HepG2 (cell line): ENCODE measurements around the gene PRCD. TPM values are rescaled to one million over a fixed set of nuclear protein-coding genes. Genes with fewer than 3 reads are reported as not detected.

Source experiments
- EZH2 ChIP-seq: conservative IDR thresholded peaks from 2 replicates; pipeline ENCODE4 v1.6.1; 2012; ENCODE audit warnings: mild to moderate bottlenecking, low read depth, low read length, moderate library complexity
- GPN1 ChIP-seq: sonication (generic); formaldehyde crosslinking; IDR thresholded peaks from 2 replicates; pipeline ENCODE4 v1.5.1; 2020; ENCODE audit warnings: missing genetic modification reagents, borderline replicate concordance
- KDM1A ChIP-seq: IDR thresholded peaks from 2 replicates; pipeline ENCODE4 v1.6.1; 2016; ENCODE audit warnings: missing compliant biosample characterization
- MIER3 ChIP-seq: IDR thresholded peaks from 2 replicates; pipeline ENCODE4 v1.6.1; 2016; ENCODE audit warnings: missing compliant biosample characterization, borderline replicate concordance
- MTF1 ChIP-seq: sonication (generic); formaldehyde crosslinking; IDR thresholded peaks from 2 replicates; pipeline ENCODE4 v1.5.0; 2020; ENCODE audit warnings: missing genetic modification reagents
- POLR2A ChIP-seq, 2 experiments: IDR thresholded peaks; 2 replicates each; pipeline ENCODE4 v1.6.1; 2011; ENCODE audit warnings: low read depth in 2 of 2, low read length in 2 of 2, mild to moderate bottlenecking in 1 of 2, moderate library complexity in 1 of 2; ENCODE audit not compliant: insufficient read depth in 1 of 2
- PRDM10 ChIP-seq: sonication (generic); formaldehyde crosslinking; IDR thresholded peaks from 2 replicates; pipeline ENCODE4 v1.4.0; 2020; ENCODE audit warnings: low read depth, missing genetic modification reagents
- RELA ChIP-seq: sonication (generic); formaldehyde crosslinking; IDR thresholded peaks from 2 replicates; pipeline ENCODE4 v1.4.0; 2020; ENCODE audit warnings: missing genetic modification reagents
- SMAD3 ChIP-seq: sonication (generic); formaldehyde crosslinking; IDR thresholded peaks from 2 replicates; pipeline ENCODE4 v1.4.0; 2020; ENCODE audit warnings: missing genetic modification reagents
- TAF15 ChIP-seq: fragments of 200-400 bp; formaldehyde crosslinking; IDR thresholded peaks from one replicate; pipeline ENCODE4 v1.6.1; 2018; ENCODE audit warnings: mild to moderate bottlenecking, low read depth, low read length; ENCODE audit not compliant: poor library complexity, severe bottlenecking
- TBP ChIP-seq: sonication (generic); formaldehyde crosslinking; IDR thresholded peaks from 2 replicates; pipeline ENCODE4 v1.5.0; 2020; ENCODE audit warnings: missing genetic modification reagents
- TEAD3 ChIP-seq: optimal IDR thresholded peaks from 2 replicates; pipeline ENCODE3; 2016; ENCODE audit warnings: borderline replicate concordance
- TFE3 ChIP-seq: IDR thresholded peaks from 2 replicates; pipeline ENCODE4 v1.6.1; 2016
- ZNF180 ChIP-seq: sonication (generic); formaldehyde crosslinking; IDR thresholded peaks from 2 replicates; pipeline ENCODE4 v1.4.0; 2020; ENCODE audit warnings: low read depth, missing genetic modification reagents, borderline replicate concordance
- ZNF253 ChIP-seq: sonication (generic); formaldehyde crosslinking; IDR thresholded peaks from 2 replicates; pipeline ENCODE4 v1.8.0; 2022; ENCODE audit warnings: mild to moderate bottlenecking, missing genetic modification reagents, borderline replicate concordance
- ZNF782 ChIP-seq: sonication (generic); formaldehyde crosslinking; IDR thresholded peaks from 2 replicates; pipeline ENCODE4 v1.4.0; 2020; ENCODE audit warnings: missing genetic modification reagents, mild to moderate bottlenecking, borderline replicate concordance
- ZSCAN31 ChIP-seq: sonication (generic); formaldehyde crosslinking; IDR thresholded peaks from 2 replicates; pipeline ENCODE4 v1.5.0; 2020; ENCODE audit warnings: low read depth, mild to moderate bottlenecking, missing genetic modification reagents
- polyA plus RNA-seq, 8 experiments: library from polyadenylated mRNA; depleted of rRNA in 3 of 8; stranded (reverse) in 7 of 8; unstranded in 1 of 8; fragments of >200 nt; fragmentation: Illumina TruSeq in 4 of 8; extraction: Trizol in 4 of 8; gene quantifications; 2 replicates each; pipeline versions ENCODE4 v1.2.1 to v1.2.3, GENCODE V29; 2011 to 2016; ENCODE audit warnings: low read depth in 4 of 8, missing spikeins in 1 of 8, mixed read lengths in 1 of 8; ENCODE audit not compliant: insufficient read depth in 1 of 8
- total RNA-seq, 5 experiments: library from RNA; depleted of rRNA; stranded (reverse); fragments of >200 nt; fragmentation: Illumina TruSeq; extraction: Trizol; gene quantifications; 2 replicates each; pipeline ENCODE4 v1.2.3, GENCODE V29; 2016; ENCODE audit warnings: low read depth in 1 of 5
- TF ChIP-seq, protein P1 (sequence below): sonication (generic); formaldehyde crosslinking; IDR thresholded peaks from 2 replicates; pipeline ENCODE4 v1.9.0; 2021; ENCODE audit warnings: mild to moderate bottlenecking, missing genetic modification reagents

The PRCD gene
- total and polyA plus RNA-seq, 2 of the 13 experiments (the other 11 are each of a cell fraction or from before 2014, with no cell fraction given) = 0.51 TPM; not detected in 1

GRCh38 chr17:76501018-76501826 is 38.6 kb upstream of the PRCD start, which contains the start of gene RHBDF2 (continued):
- TF ChIP-seq, protein P1, sequence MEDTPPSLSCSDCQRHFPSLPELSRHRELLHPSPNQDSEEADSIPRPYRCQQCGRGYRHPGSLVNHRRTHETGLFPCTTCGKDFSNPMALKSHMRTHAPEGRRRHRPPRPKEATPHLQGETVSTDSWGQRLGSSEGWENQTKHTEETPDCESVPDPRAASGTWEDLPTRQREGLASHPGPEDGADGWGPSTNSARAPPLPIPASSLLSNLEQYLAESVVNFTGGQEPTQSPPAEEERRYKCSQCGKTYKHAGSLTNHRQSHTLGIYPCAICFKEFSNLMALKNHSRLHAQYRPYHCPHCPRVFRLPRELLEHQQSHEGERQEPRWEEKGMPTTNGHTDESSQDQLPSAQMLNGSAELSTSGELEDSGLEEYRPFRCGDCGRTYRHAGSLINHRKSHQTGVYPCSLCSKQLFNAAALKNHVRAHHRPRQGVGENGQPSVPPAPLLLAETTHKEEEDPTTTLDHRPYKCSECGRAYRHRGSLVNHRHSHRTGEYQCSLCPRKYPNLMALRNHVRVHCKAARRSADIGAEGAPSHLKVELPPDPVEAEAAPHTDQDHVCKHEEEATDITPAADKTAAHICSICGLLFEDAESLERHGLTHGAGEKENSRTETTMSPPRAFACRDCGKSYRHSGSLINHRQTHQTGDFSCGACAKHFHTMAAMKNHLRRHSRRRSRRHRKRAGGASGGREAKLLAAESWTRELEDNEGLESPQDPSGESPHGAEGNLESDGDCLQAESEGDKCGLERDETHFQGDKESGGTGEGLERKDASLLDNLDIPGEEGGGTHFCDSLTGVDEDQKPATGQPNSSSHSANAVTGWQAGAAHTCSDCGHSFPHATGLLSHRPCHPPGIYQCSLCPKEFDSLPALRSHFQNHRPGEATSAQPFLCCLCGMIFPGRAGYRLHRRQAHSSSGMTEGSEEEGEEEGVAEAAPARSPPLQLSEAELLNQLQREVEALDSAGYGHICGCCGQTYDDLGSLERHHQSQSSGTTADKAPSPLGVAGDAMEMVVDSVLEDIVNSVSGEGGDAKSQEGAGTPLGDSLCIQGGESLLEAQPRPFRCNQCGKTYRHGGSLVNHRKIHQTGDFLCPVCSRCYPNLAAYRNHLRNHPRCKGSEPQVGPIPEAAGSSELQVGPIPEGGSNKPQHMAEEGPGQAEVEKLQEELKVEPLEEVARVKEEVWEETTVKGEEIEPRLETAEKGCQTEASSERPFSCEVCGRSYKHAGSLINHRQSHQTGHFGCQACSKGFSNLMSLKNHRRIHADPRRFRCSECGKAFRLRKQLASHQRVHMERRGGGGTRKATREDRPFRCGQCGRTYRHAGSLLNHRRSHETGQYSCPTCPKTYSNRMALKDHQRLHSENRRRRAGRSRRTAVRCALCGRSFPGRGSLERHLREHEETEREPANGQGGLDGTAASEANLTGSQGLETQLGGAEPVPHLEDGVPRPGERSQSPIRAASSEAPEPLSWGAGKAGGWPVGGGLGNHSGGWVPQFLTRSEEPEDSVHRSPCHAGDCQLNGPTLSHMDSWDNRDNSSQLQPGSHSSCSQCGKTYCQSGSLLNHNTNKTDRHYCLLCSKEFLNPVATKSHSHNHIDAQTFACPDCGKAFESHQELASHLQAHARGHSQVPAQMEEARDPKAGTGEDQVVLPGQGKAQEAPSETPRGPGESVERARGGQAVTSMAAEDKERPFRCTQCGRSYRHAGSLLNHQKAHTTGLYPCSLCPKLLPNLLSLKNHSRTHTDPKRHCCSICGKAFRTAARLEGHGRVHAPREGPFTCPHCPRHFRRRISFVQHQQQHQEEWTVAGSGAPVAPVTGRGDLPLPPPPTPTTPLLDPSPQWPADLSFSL (CRISPR knock-in tag) = no peak; the same call in 1 of the 2 replicates
- TF ChIP-seq TBP (CRISPR knock-in tag) = no peak
- peak; percentile 71; the same call in 1 of the 2 replicates for TF ChIP-seq ZSCAN31
- TF ChIP-seq ZNF782 (CRISPR knock-in tag) = no peak; the same call in 1 of the 2 replicates
- TF ChIP-seq GPN1 (CRISPR knock-in tag) = no peak
- TF ChIP-seq EZH2 = no peak
- peak; percentile 66 to 94; a peak in 3 of 4 replicates for TF ChIP-seq POLR2A (IDR thresholded peaks at IDR 0.05; ENCODE audit: insufficient read depth in 1 of 2, low read depth in 2 of 2, low read length in 2 of 2)
- TF ChIP-seq ZNF253 (CRISPR knock-in tag) = no peak
- peak; percentile 58 for TF ChIP-seq TEAD3 (CRISPR knock-in tag)
- peak; percentile 39; the same call in 1 of the 2 replicates for TF ChIP-seq MIER3 (CRISPR knock-in tag)
- no peak for TF ChIP-seq RELA (CRISPR knock-in tag)
- TF ChIP-seq PRDM10 (CRISPR knock-in tag) = no peak
- TF ChIP-seq TFE3 (CRISPR knock-in tag) = 0 out of 2 replicates have a peak, but pooled peaks have one; percentile 19
- TF ChIP-seq KDM1A (CRISPR knock-in tag) = no peak
- TF ChIP-seq SMAD3 (CRISPR knock-in tag) = no peak
- no peak for TF ChIP-seq TAF15
- no peak for TF ChIP-seq ZNF180 (CRISPR knock-in tag)
- no peak for TF ChIP-seq MTF1 (CRISPR knock-in tag)
